HG02759 (cell line): ENCODE data around the gene TNNT3.
"Not testable (repeated sequence)": the region's sequence is repeated elsewhere in the genome, so short reads cannot be mapped to it uniquely, and the experiment has no call there.

ENCODE experiments used
- ATAC-seq: cut with Tn5 transposase; IDR thresholded peaks from one replicate; pipeline ENCODE4 v1.9.1; 2021; ENCODE audit warnings: mild to moderate bottlenecking, moderate library complexity; ENCODE audit not compliant: unreplicated experiment

The TNNT3 gene

DNA sequence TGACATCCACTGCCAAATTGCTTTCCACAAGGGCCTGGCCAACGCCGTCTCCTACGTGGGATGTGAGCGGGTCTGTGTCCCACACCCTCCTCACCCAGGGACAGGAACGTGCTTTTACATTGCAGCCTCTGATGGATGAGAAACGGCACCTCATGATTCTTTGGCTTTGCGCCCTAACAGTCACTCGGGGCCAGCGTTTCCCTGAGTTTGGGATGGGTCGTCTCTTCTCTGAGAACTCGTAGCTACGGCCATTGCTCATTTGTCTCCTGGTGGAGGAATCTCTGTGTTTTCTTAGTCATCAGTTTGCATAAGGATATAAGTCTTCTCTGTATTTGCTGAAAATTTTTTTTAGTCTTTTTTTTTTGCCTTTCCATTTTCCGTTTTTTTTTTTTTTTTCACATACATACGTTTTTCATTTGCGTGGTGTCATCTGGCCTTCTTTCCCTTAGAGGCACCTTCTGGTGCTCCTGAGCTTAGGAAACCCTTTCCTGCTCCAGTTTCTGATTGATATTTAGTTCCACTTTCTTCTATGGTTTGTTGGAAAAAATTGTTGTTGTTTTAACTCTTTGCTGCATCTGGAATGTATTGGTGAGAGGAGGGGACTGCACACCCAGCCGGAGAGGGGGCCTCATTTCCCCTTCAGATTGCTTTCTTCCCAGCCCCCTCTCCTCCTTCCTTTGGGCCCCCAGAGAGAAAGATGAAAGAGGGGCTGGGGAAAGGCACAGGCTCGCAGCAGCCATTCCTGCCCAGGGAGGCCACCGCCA is 12.0 kb downstream of the TNNT3 start:
- no peak for ATAC-seq

DNA sequence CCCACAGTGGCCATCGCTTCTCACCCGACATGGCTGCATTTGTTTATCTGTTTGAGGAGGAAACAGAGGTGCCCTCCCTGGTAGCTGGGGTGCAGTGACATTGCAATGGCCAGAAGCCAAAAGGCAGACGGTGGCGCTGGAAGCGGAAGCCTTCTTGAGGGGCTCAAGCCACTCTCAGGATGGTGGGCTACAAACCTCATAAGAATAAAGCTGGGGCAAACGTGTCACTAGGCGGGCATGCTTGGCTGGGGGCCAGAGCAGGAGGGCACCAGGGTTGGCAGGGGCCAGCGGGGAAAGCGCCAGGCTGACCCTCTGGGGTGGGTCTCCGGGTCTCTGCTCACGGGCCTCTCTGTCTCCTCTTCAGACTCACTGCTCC is 12.6 kb downstream of the TNNT3 start:
- no peak for ATAC-seq

DNA sequence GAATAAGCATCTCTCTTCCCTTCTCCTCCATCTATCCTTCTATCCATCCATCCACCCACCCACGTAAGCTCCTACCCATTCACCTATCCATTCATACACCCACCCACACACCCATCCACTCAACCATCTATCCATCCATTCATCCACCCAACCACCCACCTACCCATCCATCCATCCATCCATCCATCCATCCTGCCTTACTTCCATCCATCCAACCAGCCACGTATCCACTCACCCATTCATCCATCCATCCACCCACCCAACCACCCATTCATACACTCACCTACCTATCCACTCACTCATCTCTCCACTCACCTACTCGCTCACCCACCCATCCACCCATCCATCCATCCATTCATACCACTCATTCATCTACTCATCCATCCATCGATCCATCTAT is 13.2 kb downstream of the TNNT3 start:
- ATAC-seq, result no peak

DNA sequence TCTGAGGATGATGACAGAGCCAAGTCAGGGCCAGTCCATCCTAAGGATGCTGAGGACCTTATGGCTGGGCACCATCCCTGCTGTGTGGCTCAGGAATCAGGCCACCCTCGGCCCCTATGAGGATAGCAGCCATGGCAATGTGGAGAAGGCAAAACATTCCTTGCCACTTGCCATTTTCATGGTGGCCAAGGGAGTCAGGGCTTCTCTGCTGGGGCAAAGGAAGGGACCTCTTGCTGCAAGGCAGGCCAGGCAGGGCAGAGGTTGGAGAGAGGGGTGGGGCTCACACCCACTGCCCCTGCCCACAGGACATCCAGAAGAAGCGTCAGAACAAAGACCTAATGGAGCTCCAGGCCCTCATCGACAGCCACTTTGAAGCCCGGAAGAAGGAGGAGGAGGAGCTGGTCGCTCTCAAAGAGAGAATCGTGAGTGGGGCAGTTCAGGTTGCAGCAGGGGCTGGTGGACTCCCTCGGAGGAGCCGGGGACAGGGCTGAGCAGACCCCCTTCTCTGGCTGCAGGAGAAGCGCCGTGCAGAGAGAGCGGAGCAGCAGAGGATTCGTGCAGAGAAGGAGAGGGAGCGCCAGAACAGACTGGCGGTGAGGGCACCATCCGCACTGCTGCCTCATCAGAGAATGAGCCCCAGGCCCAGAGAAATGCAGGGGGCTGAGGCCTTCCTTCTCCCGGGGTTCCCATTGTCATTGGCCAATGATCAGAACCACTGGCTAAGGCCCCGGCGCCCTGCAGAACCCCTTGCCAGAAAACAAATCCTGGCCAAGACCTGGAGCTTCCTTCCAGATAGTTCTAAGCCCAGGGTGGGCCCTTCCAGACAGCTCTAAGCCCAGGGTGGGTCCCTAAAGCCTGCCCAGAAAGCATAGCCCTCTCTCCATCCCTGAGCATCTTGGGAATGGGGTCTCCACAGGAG is 14.2 kb downstream of the TNNT3 start:
- ATAC-seq, result no peak

DNA sequence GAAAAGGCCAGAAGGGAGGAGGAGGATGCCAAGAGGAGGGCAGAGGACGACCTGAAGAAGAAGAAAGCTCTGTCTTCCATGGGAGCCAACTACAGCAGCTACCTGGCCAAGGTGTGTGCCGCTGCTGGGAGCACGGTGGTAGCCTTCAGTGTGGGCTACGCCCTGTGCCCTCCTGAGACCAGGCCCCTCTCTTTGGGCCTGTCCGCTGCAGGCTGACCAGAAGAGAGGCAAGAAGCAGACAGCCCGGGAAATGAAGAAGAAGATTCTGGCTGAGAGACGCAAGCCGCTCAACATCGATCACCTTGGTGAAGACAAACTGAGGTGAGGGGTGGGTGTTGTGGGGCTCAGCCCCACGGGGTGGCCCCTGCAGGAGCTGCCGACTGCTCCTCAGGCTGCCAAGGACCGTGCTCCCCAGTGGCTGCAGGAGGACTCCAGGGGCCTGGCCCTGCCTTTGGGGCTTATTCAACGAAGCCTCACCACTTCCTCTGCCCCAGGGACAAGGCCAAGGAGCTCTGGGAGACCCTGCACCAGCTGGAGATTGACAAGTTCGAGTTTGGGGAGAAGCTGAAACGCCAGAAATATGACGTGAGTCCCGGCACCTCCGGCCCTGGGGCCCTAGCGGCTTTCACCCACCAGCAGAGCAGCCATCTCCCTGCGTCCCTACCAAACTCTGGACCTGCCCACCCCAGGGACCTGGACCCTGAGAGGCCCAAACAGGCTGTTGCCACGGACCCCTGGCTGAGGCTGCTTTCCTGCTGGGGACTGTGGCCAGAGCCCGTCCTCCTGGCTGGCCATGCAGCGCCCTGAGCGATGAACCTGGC is 15.0 kb downstream of the TNNT3 start:
- ATAC-seq, result no peak

DNA sequence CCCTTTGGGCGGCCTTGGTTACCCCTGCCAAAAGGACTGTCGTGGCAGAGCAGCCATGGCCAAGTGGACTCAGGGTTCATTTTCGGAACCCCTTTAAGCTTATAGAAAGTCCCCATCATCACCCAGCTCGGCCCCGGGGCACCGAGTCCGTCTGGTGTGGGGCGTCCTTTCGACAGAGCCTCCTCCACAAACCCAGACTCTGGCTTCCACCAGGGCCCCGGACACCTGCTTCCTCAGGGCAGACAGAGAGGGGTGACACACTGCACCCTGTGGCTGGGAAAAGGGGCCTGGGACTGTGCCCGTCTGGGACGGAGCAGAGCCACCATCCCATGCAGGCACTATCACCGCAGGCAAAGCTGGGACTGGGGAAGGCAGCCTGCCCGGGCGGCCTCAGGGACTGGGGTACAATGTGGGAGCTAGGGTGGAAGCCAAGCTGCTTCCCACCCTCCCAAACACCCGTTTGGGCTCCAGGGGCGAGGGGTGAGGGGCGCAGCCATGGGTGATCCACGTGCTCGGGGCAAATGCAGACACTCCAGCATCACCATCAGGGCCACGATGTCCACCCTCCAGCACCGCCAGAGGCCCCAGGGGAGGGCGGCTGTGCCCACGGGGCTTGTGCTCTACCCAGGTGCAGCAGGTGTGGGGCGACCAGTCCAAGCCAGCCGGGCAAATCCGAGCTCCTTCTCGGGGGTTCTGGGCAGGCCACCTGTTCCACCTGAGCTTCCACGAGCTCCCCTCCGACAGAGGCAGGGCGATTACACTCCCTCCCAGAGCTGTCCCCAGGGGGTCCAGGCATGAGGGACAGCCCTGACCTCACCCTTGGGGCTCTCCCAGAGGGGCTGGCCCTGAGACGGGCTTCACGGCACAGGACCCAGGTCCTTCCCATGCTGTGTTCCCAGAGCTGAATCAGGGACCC is 15.9 kb downstream of the TNNT3 start:
- no peak for ATAC-seq

DNA sequence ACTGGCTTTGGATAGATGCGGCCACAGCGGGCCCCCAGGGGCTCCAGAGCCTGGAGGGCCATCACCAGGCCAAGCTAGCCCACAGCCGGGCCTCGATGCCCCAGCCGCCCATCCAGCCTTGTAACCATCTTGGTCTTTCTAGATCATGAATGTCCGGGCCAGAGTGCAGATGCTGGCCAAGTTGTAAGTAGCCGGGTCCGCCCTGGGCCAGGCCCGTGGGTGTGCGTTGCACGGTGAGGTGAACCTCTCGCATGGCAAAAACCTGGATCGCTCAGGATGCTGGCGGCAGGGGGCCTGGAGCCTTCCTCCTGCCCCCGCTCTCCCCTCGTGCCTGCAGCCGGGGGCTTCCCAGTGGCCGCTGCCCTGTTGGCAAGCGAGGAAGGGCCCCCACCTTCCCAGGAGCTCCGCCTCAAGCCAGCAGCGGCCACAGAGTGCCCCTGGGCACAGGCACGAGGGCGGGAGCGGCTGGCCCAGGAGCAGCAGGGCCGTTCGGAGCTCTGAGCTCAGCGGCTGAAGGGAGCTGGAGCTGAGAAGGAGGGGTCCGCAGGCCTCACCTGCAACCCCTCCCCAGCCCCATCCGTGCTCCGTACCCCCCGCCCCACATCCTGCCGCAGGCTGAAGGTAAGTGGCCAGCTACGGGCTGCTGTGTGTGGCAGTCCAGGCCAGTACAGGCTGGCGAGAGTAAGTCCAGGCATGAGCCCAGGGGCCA is 16.7 kb downstream of the TNNT3 start:
- no peak for ATAC-seq

DNA sequence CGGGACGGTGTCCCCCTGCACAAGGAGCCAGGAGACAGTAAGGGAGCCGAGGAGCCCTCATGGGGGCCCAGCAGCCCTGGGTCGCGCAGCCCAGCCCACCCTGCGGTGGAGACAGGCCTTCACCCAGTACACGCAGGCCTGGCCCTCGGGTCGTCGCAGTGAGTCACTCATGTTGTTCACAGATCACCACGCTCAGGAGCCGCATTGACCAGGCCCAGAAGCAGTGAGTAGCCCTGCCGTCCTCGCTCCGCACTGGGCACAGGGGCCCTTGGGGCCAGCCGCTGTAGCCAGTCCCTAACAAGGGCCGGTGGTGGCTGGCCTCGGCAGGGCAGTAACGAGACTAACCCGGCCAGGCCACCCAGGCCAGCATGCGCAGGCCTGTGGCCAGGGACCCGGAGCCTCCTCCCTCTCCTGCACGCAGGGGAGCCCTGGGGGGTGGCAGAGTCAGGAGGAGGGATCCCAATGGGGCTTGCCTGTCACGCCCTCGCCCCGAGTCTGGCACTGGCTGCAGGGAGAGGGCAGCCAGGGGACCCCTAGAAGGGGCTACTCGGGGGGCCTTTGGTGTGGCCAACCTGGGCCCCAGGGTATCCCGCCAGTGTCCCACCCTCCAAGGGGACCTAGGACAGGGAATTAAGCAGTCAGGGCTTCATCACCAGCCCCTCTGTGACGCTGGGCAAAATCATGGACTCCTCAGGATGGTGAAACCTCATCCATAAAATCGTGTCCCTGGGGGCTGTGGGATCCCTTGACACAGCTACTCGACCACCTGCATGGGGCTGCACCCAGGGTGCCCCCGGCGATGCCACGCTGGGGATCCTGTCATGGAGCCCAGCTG is 17.5 kb downstream of the TNNT3 start:
- ATAC-seq, result no peak

DNA sequence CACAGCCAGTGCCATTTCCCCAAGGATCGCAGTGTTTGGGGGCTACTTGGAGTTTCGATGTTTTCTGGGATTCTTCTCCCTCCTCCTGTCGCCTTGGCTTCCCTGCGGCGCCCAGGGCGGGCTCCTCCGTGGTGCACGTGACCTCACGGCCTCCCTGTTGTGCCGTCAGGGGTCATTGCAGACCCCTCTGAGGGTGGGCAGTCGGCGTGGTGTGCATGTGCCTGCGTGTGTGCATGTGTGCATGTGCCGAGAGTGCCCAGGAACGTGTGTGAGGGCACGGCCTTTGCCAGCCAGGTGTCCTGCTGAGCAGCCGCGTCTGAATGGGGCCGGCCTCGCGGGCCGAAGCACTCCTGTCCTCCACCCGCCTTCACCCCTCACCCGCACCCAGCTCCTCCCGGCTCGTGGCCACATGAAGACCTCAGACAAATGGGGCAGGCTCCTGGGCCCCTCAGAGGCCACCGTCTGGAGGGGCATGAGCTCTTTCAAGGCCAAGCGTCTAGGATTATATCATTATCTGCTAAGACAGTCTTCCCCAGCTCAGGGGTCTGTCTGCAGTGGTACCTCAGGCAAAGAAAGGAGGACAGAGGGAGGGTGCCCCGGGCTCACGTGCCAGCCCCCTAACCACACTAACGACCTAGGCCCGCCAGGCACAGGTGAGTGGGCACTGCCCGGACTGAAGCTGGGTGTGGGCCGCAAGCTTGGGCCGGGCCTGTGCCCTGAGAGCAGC is 18.3 kb downstream of the TNNT3 start:
- ATAC-seq, result no peak

DNA sequence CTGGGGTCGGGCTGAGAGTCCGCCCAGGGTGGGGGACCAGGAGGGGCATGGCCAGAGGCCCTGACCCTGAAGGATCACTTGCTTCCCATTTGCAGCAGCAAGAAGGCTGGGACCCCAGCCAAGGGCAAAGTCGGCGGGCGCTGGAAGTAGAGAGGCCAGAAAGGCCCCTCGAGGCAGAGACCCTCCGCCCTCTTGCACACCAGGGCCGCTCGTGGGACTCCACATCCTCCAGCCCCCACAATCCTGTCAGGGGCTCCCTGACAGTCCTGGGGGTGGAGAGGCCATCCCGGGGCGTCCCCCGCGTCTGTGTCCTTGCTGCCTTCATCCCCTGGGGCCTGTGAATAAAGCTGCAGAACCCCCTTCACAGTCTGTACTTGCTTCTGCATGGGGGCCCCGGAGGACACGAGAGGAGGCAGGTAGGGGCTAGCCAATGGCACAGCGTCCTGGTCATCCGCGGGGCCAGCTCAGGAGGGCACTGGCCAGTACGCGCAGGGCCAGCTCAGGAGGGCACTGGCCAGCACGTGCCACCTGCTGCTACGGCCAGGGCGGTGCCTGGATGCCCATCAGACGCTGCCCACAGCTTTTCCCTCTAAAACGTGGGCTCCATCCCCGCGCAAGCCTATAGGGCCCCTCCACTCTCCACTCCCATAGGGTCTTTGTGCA is 19.0 kb downstream of the TNNT3 start:
- ATAC-seq, result no peak

DNA sequence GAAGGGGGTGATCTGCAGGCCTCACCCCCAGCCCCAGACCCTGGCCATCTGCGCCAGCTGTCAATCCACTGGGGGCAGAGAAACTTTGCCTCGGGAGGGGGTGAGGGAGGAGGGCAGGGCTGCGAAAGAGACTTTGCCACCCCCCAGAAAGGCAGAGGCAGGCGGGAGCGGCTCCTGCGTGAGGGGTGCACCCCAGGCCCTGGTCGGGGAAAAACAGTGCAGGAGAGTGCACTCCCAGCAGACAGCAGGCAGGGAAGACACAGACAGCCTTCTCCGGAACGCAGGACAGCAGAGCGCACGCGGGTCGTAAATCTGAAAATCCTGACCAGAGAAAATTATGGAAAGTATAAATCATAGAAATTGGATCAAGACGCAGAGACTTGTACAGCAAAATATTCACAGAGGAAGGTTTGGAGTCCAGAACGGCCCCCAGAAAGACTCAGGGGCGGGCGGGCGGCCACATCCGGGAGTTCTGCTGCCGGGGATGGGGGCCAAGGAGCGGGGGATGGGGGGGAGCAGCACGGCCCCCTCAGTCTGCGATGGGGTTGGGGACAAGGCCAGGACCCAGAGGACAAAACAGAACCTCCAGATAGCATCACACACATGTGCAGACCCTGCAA is 19.6 kb downstream of the TNNT3 start:
- ATAC-seq, result no peak

DNA sequence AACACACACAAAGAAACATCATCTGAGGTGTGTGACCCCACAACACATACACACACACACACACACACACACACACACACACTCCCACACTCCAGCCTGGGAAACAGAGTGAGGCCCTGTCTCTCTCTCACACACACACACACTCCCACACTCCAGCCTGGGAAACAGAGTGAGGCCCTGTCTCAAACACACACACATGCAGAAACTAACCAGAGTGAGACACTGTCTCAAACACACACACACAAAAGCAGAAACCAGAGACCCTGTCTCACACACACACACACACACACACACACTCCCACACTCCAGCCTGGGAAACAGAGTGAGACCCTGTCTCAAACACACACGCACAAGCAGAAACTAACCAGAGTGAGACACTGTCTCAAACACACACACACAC is 20.3 kb downstream of the TNNT3 start:
- not testable (repeated sequence) for ATAC-seq

DNA sequence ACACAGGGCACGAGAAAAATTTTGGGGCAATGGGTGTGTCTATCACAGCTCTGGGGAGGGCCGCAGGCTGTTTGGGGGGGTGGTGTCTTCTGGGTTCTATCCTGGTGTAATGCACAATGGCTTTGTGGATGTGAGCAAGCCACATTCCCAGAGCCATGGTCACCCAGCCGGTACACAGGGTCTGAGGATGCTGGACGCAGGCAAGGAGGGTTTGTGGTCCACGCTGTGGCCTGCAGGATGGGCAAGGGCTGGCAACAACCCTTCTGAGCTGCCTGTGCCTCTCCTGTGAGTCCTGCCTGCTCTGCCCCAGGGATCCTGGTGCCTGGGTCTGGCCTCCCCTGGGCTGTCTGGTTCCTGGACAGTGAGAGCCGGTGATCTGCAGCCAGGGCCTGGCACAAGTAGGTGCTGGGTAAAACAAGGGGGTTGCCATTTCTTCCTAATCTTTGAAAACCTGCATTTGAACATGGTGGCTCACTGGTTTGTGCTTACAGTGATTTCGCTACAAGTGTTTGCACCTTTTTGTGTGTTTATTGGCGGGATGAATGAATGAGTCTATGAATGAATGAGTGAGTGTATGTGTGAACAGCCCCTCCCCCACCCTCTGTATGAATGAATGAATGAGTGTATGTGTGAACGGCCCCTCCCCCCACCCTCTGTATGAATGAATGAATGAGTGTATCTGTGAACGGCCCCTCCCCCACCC is 23.2 kb downstream of the TNNT3 start:
- ATAC-seq, result no peak

DNA sequence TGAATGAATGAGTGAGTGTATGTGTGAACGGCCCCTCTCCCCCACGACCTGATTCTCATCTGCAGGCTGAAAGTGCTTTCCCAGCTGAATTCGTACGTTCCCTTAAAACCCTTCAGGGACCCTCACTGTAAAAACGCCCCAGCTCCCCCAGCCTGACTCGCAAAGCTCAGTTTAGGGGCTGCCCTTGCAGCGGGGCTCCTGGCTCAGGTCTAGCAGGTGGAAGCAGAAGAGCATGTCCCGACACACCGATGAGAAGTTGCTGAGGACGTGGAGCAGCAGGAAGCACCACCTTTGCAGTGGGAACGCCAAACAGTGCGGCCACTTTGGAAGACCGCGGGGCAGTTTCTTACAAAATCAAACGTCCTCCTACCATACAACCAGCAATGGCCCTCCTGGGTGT is 24.1 kb downstream of the TNNT3 start:
- ATAC-seq, result no peak

DNA sequence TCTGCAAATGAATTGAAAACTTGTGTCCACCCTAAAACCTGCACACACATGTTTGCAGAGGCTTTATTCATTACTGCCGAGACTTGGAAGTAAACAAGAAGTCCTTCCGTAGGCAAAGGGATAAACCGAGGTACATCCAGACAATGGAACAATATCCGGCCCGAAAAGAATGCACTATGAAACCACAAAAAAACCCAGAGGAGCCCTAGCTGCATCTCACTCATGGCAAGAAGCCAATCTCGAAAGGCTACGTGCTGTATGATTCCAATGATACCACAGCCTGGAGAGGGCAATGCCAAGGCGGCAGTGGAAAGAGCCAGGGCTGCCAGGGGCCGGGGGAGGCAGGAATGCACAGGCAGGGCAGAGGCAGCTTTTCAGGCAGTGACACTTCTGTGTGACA is 24.5 kb downstream of the TNNT3 start:
- no peak for ATAC-seq

DNA sequence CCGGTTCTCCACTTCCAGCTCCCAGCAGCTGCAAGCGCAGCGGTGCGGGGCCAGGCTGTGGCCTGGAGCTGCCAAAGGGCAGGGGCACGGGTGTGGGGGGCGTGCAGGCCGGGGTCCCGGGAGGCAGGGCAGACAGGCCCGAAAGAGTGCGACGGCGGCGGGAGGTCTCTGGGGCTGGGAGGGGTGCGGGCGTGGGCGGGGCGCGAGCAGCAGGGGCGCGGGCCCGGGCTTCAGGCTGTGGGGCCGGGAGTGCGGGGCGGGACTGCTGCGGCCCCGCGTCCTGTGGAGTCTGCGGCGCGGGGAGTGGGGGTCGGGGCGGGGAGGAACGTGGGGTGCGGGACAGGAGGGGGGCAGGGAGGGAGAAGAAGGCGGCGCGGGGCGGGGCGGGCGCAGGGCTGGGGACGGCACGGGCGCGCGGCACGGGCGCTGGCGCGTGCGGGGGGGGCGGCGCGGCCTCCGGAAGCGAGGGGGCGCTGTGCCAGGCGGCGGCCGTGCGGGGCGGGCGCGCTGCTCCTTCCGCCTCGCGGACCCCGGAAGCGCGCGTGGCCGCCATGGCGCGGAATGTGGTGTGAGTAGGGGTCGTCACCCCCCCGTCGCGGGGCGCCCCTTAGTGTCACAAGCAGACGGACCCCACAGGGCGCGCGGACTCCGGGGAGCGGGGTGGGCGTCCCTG is 27.4 kb downstream of the TNNT3 start, which contains the start of gene MRPL23:
MRPL23 (plus strand) TSS at position 521 of the 673 bp plus-strand sequence; CDS start at position 552, 31 bp downstream.
- no peak for ATAC-seq
